Heart right ventricle (tissue), 16 donors: Measurements from ENCODE around the gene CACNA2D4. TPM values are rescaled to one million over a fixed set of nuclear protein-coding genes. Genes with fewer than 3 reads are reported as not detected.

Source experiments
- ATAC-seq, 8 donors: fragments of 200-7000 bp; cut with Tn5 transposase; one replicate each; pipeline ENCODE4 v1.9.1; 2020; ENCODE audit warnings: mild to moderate bottlenecking in 8 of 8, moderate library complexity in 8 of 8, moderate number of reproducible peaks in 1 of 8
- DNase-seq, 2 donors: peaks; one replicate each; pipeline ENCODE4 v3.0.0-alpha.2; 2020
- H3K27ac ChIP-seq, 10 donors: fragments of 200-600 bp; sonication (generic) in 2 of 10; one replicate each; pipeline versions ENCODE4 v1.5.0 to v1.8.0; 2020 to 2022; ENCODE audit warnings: mild to moderate bottlenecking in 3 of 10
- H3K27me3 ChIP-seq, 7 donors: fragments of 200-600 bp; one replicate each; pipeline ENCODE4 v1.8.0; 2021 to 2022; ENCODE audit warnings: mild to moderate bottlenecking in 2 of 7
- H3K36me3 ChIP-seq, 9 donors: fragments of 200-600 bp; sonication (generic) in 1 of 9; one replicate each; pipeline versions ENCODE4 v1.5.0 to v1.8.0; 2020 to 2022; ENCODE audit warnings: mild to moderate bottlenecking in 2 of 9
- H3K4me1 ChIP-seq, 9 donors: fragments of 200-600 bp; sonication (generic) in 1 of 9; one replicate each; pipeline versions ENCODE4 v1.5.0 to v1.8.0; 2020 to 2022; ENCODE audit warnings: mild to moderate bottlenecking in 4 of 9
- H3K4me3 ChIP-seq, 10 donors: fragments of 200-600 bp; sonication (generic) in 2 of 10; one replicate each; pipeline versions ENCODE4 v1.5.0 to v1.8.0; 2020 to 2022; ENCODE audit warnings: mild to moderate bottlenecking in 7 of 10, moderate library complexity in 2 of 10
- H3K9me3 ChIP-seq, 11 donors: fragments of 200-600 bp in 10 of 11; sonication (generic) in 2 of 11; one replicate each; pipeline versions ENCODE4 v1.5.0 to v1.8.0; 2013 to 2022; ENCODE audit warnings: mild to moderate bottlenecking in 2 of 11, control low read depth in 1 of 11, moderate library complexity in 1 of 11
- CTCF ChIP-seq, 9 donors: fragments of 200-600 bp; sonication (generic) in 2 of 9; IDR thresholded peaks; one replicate each; pipeline versions ENCODE4 v1.5.0 to v1.8.0; 2021 to 2022; ENCODE audit warnings: antibody characterized with exemption in 9 of 9, mild to moderate bottlenecking in 5 of 9, moderate library complexity in 1 of 9
- WGBS, 2 donors: extraction: QIAGEN DNeasy Blood & Tissue Kit; methylation state at CpG; one replicate each; pipeline ENCODE4 v1.1.7; 2013; ENCODE audit warnings: inconsistent platforms in 1 of 2; 5-methylcytosine and 5-hydroxymethylcytosine counted together
- intact Hi-C, 10 donors: fragments of 100-400 bp; cut with DNase I; formaldehyde crosslinking; loops; one replicate each; pipeline versions ENCODE4 v1.11.1 to v1.14.2; 2022
- long read RNA-seq, 3 donors: library from polyadenylated mRNA; unstranded; transcript quantifications; one replicate each; pipeline ENCODE4 v2.0.0, GENCODE V29; 2020 to 2021
- polyA plus RNA-seq, 2 donors: library from polyadenylated mRNA; stranded (reverse); fragments of 200-250 nt; gene quantifications; one replicate each; pipeline ENCODE4 v1.2.3, GENCODE V29; 2013
- total RNA-seq, 10 donors: library from RNA; stranded (reverse); fragmentation: NEBNext Ultra II Directional in 3 of 10; extraction: Animal tissue kit (Norgen Biotek cat#: 25700) in 3 of 10; gene quantifications; one replicate each; pipeline versions ENCODE4 v1.2.1 to v1.2.4, GENCODE V29; 2021 to 2023
- donor health status: Arrhythmogenic right ventricular cardiomyopathy.
- donor health status: ischemic (EF 13 %, LVEDD 7.1; RV severe dilation, severe dysfunction).
- donor health status: healthy with polysubstance abuse.
- donor health status: DM: no; HTN: yes; CAD: no.
- donor health status: DM: no; HTN: no; CAD: no.
- donor health status: ischemic (EF 25% LVEDD 6.9; RV normal size, moderate dysfunction).
- donor health status: ischemic (EF 25% LVEDD 5.7; RV mildly dilated, moderate dysfunction).
- donor health status: healthy.
- donor health status: DM: yes; HTN: yes; CAD: no.
- donor health status: Ischemic cardiomyopathy.
- donor health status: ischemic (EF 35%, LVEDD 5.7; RV mildly dilated, moderate dysfunction).
- donor health status: nonischemic (EF 11% LVEDD 7.7; RV severe dilation, severe dysfunction).
- donor health status: DM: yes; HTN: yes; CAD: no.
- donor health status: PGD.
- donor health status: ischemic (EF 29% LVEDD 5.4; RV normal size, mild dysfunction).
- donor health status: nonischemic (EF 23%, LVEDD 6.1; RV moderate dilation, normal function).

Gene CACNA2D4
- total RNA-seq (1 to 10 TPM in 3 of 10 donors, under 1 TPM in 7; 0.19 to 6.2 (median 0.70) TPM), polyA plus RNA-seq (1 to 10 TPM; 1.4 to 1.7 TPM)
- long read RNA-seq, donor 1 = 0 reads
- long read RNA-seq, donor 2 = 0 reads
- long read RNA-seq, donor 3 = 0 reads

- peaks cover 5 to 35% (median 15%) of the 10 kb centered on the region in 9 donors for H3K4me1 ChIP-seq
- intact Hi-C loops = loop anchor here in 1 of 10 donors (5.0 kb wide), 1 partner anchor 91 kb away; no protein-coding TSS in a partner anchor
- peaks cover 0 to 9% (median 0%) of the 10 kb centered on the region in 7 donors for H3K27me3 ChIP-seq
- peak within 1 kb of the TSS in 6 of 10 donors; percentile 43 to 94 (median 62) for H3K27ac ChIP-seq
- 64 to 80% methylated on average over 18 of the region's 18 CpGs for WGBS, 2 donors
- DNase-seq (no peak), ATAC-seq (no peak)
- no peak for TF ChIP-seq CTCF (IDR thresholded peaks at IDR 0.05)
- H3K36me3 ChIP-seq = no peaks in the 10 kb centered on the region
- peak within 1 kb of the TSS in 8 of 10 donors; percentile 2 to 59 (median 26) for H3K4me3 ChIP-seq
- H3K9me3 ChIP-seq = no peaks in the 10 kb centered on the region
Measured at GRCh38 chr12:1918081-1918883, at the start of gene CACNA2D4. Gene CACNA2D4, minus strand, starts transcription at chr12:1918652. Its CDS starts 179 bp downstream, at chr12:1918473.

GRCh38 chr12:1966561-1967226 is 48.2 kb upstream of the CACNA2D4 start:
- ATAC-seq (peak; percentile 36 to 88 (median 84)), DNase-seq (peak in 1 of 2 donors; percentile 23)
- intact Hi-C loops = loop anchor here in 1 of 10 donors (2.0 kb wide), 1 partner anchor 64 kb away; no protein-coding TSS in a partner anchor
- H3K4me3 ChIP-seq = no peak overlapping the region
- no peaks in the 10 kb centered on the region for H3K27me3 ChIP-seq
- WGBS, 2 donors = 58 to 69% methylated on average over 4 of the region's 4 CpGs
- TF ChIP-seq CTCF (IDR thresholded peaks at IDR 0.05) = no peak
- H3K36me3 ChIP-seq = peaks cover 0 to 63% (median 7%) of the 10 kb centered on the region in 9 donors
- H3K4me1 ChIP-seq = peaks cover 0 to 31% (median 6%) of the 10 kb centered on the region in 9 donors
- peak overlapping the region in 6 of 10 donors; percentile 9 to 54 (median 42) for H3K27ac ChIP-seq
- H3K9me3 ChIP-seq = no peaks in the 10 kb centered on the region

- H3K36me3 ChIP-seq = peaks cover 0 to 71% (median 7%) of the 10 kb centered on the region in 9 donors
- H3K27ac ChIP-seq = peak overlapping the region in 2 of 10 donors; percentile 51 to 54
- H3K4me3 ChIP-seq = no peak overlapping the region
- 74 to 85% methylated on average over 2 of the region's 2 CpGs for WGBS, 2 donors
- peaks cover 0 to 31% (median 6%) of the 10 kb centered on the region in 9 donors for H3K4me1 ChIP-seq
- TF ChIP-seq CTCF (IDR thresholded peaks at IDR 0.05) = no peak
- intact Hi-C loops = loop anchor here in 1 of 10 donors (2.0 kb wide), 1 partner anchor 65 kb away; no protein-coding TSS in a partner anchor
- no peak for DNase-seq
- H3K27me3 ChIP-seq = no peaks in the 10 kb centered on the region
- no peaks in the 10 kb centered on the region for H3K9me3 ChIP-seq
- ATAC-seq = no peak
Measured at GRCh38 chr12:1965916-1966315, 47.5 kb upstream of the CACNA2D4 start.
